Lower leg skin (tissue), 3 donors: ENCODE measurements around the gene CCR6.

Source experiments
- CTCF ChIP-seq, 3 donors: fragments of 450-650 bp; IDR thresholded peaks; one replicate each; pipeline ENCODE4 v1.5.1; 2016; ENCODE audit warnings: antibody characterized with exemption in 3 of 3, mild to moderate bottlenecking in 3 of 3, moderate library complexity in 2 of 3
- POLR2A ChIP-seq, 2 donors: fragments of 450-650 bp; IDR thresholded peaks; one replicate each; pipeline ENCODE4 v1.6.1; 2016 to 2017; ENCODE audit warnings: antibody characterized with exemption in 2 of 2, mild to moderate bottlenecking in 1 of 2, moderate library complexity in 1 of 2

- TF ChIP-seq POLR2A (IDR thresholded peaks at IDR 0.05) (no peak), CTCF (IDR thresholded peaks at IDR 0.05) (no peak)
These were observed 28.1 kb downstream of the CCR6 start for GRCh38 chr6:167150941-167151549.
